Type B pancreatic cell (in vitro differentiated cells): ENCODE data around the gene LRRC34. TPM values are rescaled to one million over a fixed set of nuclear protein-coding genes. Genes with fewer than 3 reads are reported as not detected.

Experiments
- DNase-seq: peaks from one replicate; pipeline ENCODE4 v3.0.0; 2021; ENCODE audit warnings: mixed read lengths; ENCODE audit not compliant: unreplicated experiment; ENCODE audit errors: extremely low spot score
- H3K27ac Mint-ChIP-seq: 2 replicates; pipeline ENCODE4 v1.8.0; 2021; ENCODE audit warnings: mild to moderate bottlenecking, mixed read lengths
- H3K27me3 Mint-ChIP-seq: 2 replicates; pipeline ENCODE4 v1.8.0; 2021; ENCODE audit warnings: mixed read lengths
- H3K36me3 Mint-ChIP-seq: 2 replicates; pipeline ENCODE4 v1.8.0; 2021; ENCODE audit warnings: mixed read lengths
- H3K4me1 Mint-ChIP-seq: one replicate; pipeline ENCODE4 v1.8.0; 2021; ENCODE audit warnings: mixed read lengths; ENCODE audit not compliant: unreplicated experiment
- H3K4me3 Mint-ChIP-seq: 2 replicates; pipeline ENCODE4 v1.8.0; 2021; ENCODE audit warnings: mild to moderate bottlenecking, mixed read lengths
- H3K9me3 Mint-ChIP-seq: 2 replicates; pipeline ENCODE4 v1.8.0; 2021; ENCODE audit warnings: mixed read lengths
- total RNA-seq: library from RNA; stranded (reverse); gene quantifications from 2 replicates; pipeline ENCODE4 v1.2.1, GENCODE V29; 2021; ENCODE audit warnings: low replicate concordance
- TF ChIP-seq, protein P1 (sequence below): fragments of 200-600 bp; sonication (generic); conservative IDR thresholded peaks from 2 replicates; pipeline ENCODE4 v1.5.0; 2021; ENCODE audit warnings: antibody characterized with exemption, mild to moderate bottlenecking

Gene LRRC34
- total RNA-seq, 1 donor from 2014 or later, result 2.7 TPM

DNA sequence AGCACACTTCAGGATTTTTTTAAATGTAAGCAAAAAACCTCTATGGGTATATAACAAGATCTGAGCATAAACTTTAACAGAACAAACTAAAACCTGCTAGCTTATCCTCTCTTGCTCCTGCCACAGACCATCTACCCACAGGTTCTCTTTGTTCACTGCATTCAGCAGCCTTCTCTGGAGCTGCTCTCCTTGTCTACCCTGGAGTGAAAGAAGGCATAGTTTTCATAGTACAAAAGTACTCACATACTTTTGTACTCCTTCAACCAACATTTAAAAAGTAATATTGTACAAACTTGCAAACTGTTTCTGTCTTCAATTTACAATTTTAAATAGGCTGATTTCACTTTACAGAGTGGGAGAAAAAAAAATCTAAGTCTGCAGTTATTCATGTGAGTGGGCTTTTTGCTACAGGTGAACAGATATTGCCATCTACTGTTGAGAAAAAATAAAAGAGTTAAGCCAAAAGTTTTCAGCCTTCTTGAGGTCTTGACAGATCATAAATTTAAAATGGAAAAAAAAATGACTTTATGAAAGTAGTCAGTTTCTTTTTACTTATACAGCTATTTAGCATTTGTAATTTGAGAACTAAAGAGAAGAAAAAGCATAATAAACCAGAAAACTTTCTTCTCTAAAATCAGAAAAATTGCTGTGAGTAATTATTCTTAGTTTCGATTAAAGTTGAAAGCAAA, 68.2 kb downstream of the LRRC34 start:
- TF ChIP-seq, protein P1, sequence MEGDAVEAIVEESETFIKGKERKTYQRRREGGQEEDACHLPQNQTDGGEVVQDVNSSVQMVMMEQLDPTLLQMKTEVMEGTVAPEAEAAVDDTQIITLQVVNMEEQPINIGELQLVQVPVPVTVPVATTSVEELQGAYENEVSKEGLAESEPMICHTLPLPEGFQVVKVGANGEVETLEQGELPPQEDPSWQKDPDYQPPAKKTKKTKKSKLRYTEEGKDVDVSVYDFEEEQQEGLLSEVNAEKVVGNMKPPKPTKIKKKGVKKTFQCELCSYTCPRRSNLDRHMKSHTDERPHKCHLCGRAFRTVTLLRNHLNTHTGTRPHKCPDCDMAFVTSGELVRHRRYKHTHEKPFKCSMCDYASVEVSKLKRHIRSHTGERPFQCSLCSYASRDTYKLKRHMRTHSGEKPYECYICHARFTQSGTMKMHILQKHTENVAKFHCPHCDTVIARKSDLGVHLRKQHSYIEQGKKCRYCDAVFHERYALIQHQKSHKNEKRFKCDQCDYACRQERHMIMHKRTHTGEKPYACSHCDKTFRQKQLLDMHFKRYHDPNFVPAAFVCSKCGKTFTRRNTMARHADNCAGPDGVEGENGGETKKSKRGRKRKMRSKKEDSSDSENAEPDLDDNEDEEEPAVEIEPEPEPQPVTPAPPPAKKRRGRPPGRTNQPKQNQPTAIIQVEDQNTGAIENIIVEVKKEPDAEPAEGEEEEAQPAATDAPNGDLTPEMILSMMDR, result peak; percentile 68
- H3K27me3 Mint-ChIP-seq, result peaks cover 14% of the 10 kb centered on the region
- H3K36me3 Mint-ChIP-seq, result no peaks in the 10 kb centered on the region
- no peaks in the 10 kb centered on the region for H3K9me3 Mint-ChIP-seq
- peaks cover 8% of the 10 kb centered on the region for H3K4me1 Mint-ChIP-seq
- H3K4me3 Mint-ChIP-seq, result no peak overlapping the region
- H3K27ac Mint-ChIP-seq, result no peak overlapping the region
- no peak for DNase-seq

Other genes starting within 250 kb of the LRRC34 start
- gene MECOM, start 149.2 kb downstream of the LRRC34 start, total RNA-seq, result 21.1 and 51.1 TPM in 2 replicates
- 2.3 and 11.7 TPM in 2 replicates for gene TERC, start 47.8 kb downstream of the LRRC34 start, total RNA-seq
- gene ACTRT3, start 43.3 kb downstream of the LRRC34 start, total RNA-seq, result 1.8 and 2.1 TPM in 2 replicates
- 15.7 and 18.2 TPM in 2 replicates for gene MYNN, start 39.5 kb downstream of the LRRC34 start, total RNA-seq
- gene LRRIQ4, start within 50 bp of the LRRC34 start, total RNA-seq, result not detected in 2 replicates
- 1.4 and 1.7 TPM in 2 replicates for gene LRRC31, start 57.0 kb upstream of the LRRC34 start, total RNA-seq
- gene SAMD7, start 98.7 kb upstream of the LRRC34 start, total RNA-seq, result not detected in 2 replicates
- 85.9 and 101 TPM in 2 replicates for gene SEC62, start 153.9 kb upstream of the LRRC34 start, total RNA-seq
- gene GPR160, start 225.1 kb upstream of the LRRC34 start, total RNA-seq, result 7.3 and 13.1 TPM in 2 replicates